ENCODE results near the gene HIKESHI.

DNA sequence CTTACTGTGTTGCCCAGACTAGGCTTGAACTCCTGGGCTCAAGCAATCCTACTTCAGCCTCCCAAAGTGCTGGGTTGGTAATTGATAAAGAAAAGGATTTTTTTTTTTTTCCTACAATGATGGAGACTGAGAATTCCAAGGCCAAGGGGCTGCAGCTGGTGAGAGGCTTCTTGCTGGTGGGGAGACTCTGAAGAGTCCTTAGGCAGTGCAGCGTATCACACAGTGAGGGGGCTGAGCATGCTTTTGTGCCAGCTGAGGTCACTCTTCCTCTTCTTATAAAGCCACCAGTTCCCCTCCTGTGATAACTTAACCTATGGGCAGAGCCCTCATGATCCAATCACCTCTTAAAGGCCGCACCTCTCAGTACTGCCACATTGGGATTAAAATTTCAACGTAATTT is 44.5 kb downstream of the HIKESHI start:
- TF ChIP-seq CTCF (IDR thresholded peaks at IDR 0.05) (no peak), POLR2A (IDR thresholded peaks at IDR 0.05) (no peak)

Measured in Peyer's patch (tissue), 4 donors.